HepG2 (cell line): ENCODE results near the gene STRIT1.

Experiments used
- CAMTA2 ChIP-seq: sonication (generic); formaldehyde crosslinking; IDR thresholded peaks from 2 replicates; pipeline ENCODE4 v1.4.0; 2020; ENCODE audit warnings: mild to moderate bottlenecking, missing genetic modification reagents, borderline replicate concordance
- FOXA1 ChIP-seq, 2 experiments: fragments of 450-650 bp in 1 of 2; sonication (generic) in 1 of 2; formaldehyde crosslinking in 1 of 2; IDR thresholded peaks; 2 replicates each; pipeline versions ENCODE4 v1.4.0 to v1.6.1; 2016 to 2020; ENCODE audit warnings: missing genetic modification reagents in 1 of 2
- PATZ1 ChIP-seq: sonication (generic); formaldehyde crosslinking; IDR thresholded peaks from 2 replicates; pipeline ENCODE4 v1.4.0; 2020; ENCODE audit warnings: missing genetic modification reagents
- POLR2A ChIP-seq, 2 experiments: IDR thresholded peaks; 2 replicates each; pipeline ENCODE4 v1.6.1; 2011; ENCODE audit warnings: low read depth in 2 of 2, low read length in 2 of 2, mild to moderate bottlenecking in 1 of 2, moderate library complexity in 1 of 2; ENCODE audit not compliant: insufficient read depth in 1 of 2
- PRDM4 ChIP-seq: sonication (generic); formaldehyde crosslinking; IDR thresholded peaks from 2 replicates; pipeline ENCODE4 v1.9.0; 2021; ENCODE audit warnings: missing genetic modification reagents, borderline replicate concordance
- RAD21 ChIP-seq: fragments of 450-650 bp; formaldehyde crosslinking; IDR thresholded peaks from 2 replicates; pipeline ENCODE4 v1.5.0; 2020; ENCODE audit warnings: mild to moderate bottlenecking
- REST ChIP-seq, 2 experiments: IDR thresholded peaks; 2 replicates each; pipeline ENCODE4 v1.6.1; 2011 to 2012; ENCODE audit warnings: low read length in 2 of 2, borderline replicate concordance in 1 of 2, low read depth in 1 of 2, mild to moderate bottlenecking in 1 of 2, moderate library complexity in 1 of 2
- RFX5 ChIP-seq: IDR thresholded peaks from 2 replicates; pipeline ENCODE4 v1.6.1; 2011; ENCODE audit warnings: low read depth, low read length, improper control_type of control experiment
- ZNF382 ChIP-seq: sonication (generic); formaldehyde crosslinking; IDR thresholded peaks from 2 replicates; pipeline ENCODE4 v1.5.0; 2020; ENCODE audit warnings: missing genetic modification reagents, mild to moderate bottlenecking, borderline replicate concordance
- ZNF724P ChIP-seq: sonication (generic); formaldehyde crosslinking; IDR thresholded peaks from 2 replicates; pipeline ENCODE4 v1.8.0; 2022; ENCODE audit warnings: missing genetic modification reagents, borderline replicate concordance
- ZNF749 ChIP-seq: sonication (generic); formaldehyde crosslinking; IDR thresholded peaks from 2 replicates; pipeline ENCODE4 v1.8.0; 2022; ENCODE audit warnings: mild to moderate bottlenecking, missing genetic modification reagents, moderate library complexity, borderline replicate concordance
- ZZZ3 ChIP-seq: sonication (generic); formaldehyde crosslinking; IDR thresholded peaks from 2 replicates; pipeline ENCODE4 v1.4.0; 2020; ENCODE audit warnings: missing genetic modification reagents, mild to moderate bottlenecking, borderline replicate concordance
- TF ChIP-seq, protein P1 (sequence below): sonication (generic); formaldehyde crosslinking; IDR thresholded peaks from 2 replicates; pipeline ENCODE4 v1.5.0; 2020; ENCODE audit warnings: mild to moderate bottlenecking, missing genetic modification reagents, moderate library complexity
- TF ChIP-seq, protein P2 (sequence below): sonication (generic); formaldehyde crosslinking; IDR thresholded peaks from 2 replicates; pipeline ENCODE4 v1.5.1; 2020; ENCODE audit warnings: mild to moderate bottlenecking, missing genetic modification reagents, moderate library complexity

GRCh38 chr3:155244216-155244615, 49.3 kb downstream of the STRIT1 start:
- TF ChIP-seq PATZ1 (CRISPR knock-in tag) (no peak), ZNF749 (no peak), ZNF382 (CRISPR knock-in tag) (no peak), PRDM4 (CRISPR knock-in tag) (no peak), RFX5 (no peak), RAD21 (CRISPR knock-in tag) (no peak), ZNF724P (CRISPR knock-in tag) (no peak), FOXA1 (IDR thresholded peaks at IDR 0.05) (no peak), FOXA1 (CRISPR knock-in tag; IDR thresholded peaks at IDR 0.05) (no peak), ZZZ3 (no peak), POLR2A (IDR thresholded peaks at IDR 0.05; ENCODE audit: insufficient read depth in 1 of 2, low read depth in 2 of 2, low read length in 2 of 2) (no peak), REST (IDR thresholded peaks at IDR 0.05; ENCODE audit: borderline replicate concordance in 1 of 2, low read depth in 1 of 2, low read length in 2 of 2) (no peak), CAMTA2 (CRISPR knock-in tag) (no peak)
- TF ChIP-seq, protein P1, sequence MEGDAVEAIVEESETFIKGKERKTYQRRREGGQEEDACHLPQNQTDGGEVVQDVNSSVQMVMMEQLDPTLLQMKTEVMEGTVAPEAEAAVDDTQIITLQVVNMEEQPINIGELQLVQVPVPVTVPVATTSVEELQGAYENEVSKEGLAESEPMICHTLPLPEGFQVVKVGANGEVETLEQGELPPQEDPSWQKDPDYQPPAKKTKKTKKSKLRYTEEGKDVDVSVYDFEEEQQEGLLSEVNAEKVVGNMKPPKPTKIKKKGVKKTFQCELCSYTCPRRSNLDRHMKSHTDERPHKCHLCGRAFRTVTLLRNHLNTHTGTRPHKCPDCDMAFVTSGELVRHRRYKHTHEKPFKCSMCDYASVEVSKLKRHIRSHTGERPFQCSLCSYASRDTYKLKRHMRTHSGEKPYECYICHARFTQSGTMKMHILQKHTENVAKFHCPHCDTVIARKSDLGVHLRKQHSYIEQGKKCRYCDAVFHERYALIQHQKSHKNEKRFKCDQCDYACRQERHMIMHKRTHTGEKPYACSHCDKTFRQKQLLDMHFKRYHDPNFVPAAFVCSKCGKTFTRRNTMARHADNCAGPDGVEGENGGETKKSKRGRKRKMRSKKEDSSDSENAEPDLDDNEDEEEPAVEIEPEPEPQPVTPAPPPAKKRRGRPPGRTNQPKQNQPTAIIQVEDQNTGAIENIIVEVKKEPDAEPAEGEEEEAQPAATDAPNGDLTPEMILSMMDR: no peak
- TF ChIP-seq, protein P2, sequence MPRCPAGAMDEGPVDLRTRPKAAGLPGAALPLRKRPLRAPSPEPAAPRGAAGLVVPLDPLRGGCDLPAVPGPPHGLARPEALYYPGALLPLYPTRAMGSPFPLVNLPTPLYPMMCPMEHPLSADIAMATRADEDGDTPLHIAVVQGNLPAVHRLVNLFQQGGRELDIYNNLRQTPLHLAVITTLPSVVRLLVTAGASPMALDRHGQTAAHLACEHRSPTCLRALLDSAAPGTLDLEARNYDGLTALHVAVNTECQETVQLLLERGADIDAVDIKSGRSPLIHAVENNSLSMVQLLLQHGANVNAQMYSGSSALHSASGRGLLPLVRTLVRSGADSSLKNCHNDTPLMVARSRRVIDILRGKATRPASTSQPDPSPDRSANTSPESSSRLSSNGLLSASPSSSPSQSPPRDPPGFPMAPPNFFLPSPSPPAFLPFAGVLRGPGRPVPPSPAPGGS (CRISPR knock-in tag): no peak
